Transverse colon (tissue), 4 donors: Measurements from ENCODE around the gene TDRD10. TPM values are rescaled to one million over a fixed set of nuclear protein-coding genes. Genes with fewer than 3 reads are reported as not detected.
A peak's percentile ranks its signal among the peaks of the same experiment; 100 is the strongest.

Experiments used
- DNase-seq: peaks from one replicate; pipeline ENCODE4 v3.0.0-alpha.2; 2019
- H3K27ac ChIP-seq, 4 donors: fragments of 200-600 bp; sonication (generic); 2 replicates each; pipeline ENCODE4 v1.5.1; 2016 to 2018; ENCODE audit warnings: inconsistent platforms in 4 of 4
- H3K27me3 ChIP-seq: fragments of 200-600 bp; sonication (generic); 2 replicates; pipeline ENCODE4 v1.5.1; 2017; ENCODE audit warnings: inconsistent platforms
- H3K36me3 ChIP-seq, 4 donors: fragments of 200-600 bp; sonication (generic); 2 replicates each; pipeline ENCODE4 v1.5.1; 2017 to 2019; ENCODE audit warnings: inconsistent platforms in 4 of 4
- H3K4me1 ChIP-seq, 4 donors: fragments of 200-600 bp; sonication (generic); 2 replicates each; pipeline ENCODE4 v1.5.1; 2017 to 2020; ENCODE audit warnings: inconsistent platforms in 4 of 4
- H3K4me3 ChIP-seq, 4 donors: fragments of 200-600 bp; sonication (generic); 1 replicate in 1 of 4; 2 replicates in 3 of 4; pipeline versions ENCODE4 v1.5.1 to v1.6.1; 2017 to 2019; ENCODE audit warnings: inconsistent platforms in 4 of 4
- H3K9me3 ChIP-seq, 2 donors: fragments of 200-600 bp; sonication (generic); 2 replicates each; pipeline ENCODE4 v1.5.1; 2017 to 2019; ENCODE audit warnings: inconsistent platforms in 2 of 2
- EP300 ChIP-seq: sonication (generic); formaldehyde crosslinking; IDR thresholded peaks from one replicate; pipeline ENCODE4 v1.6.1; 2017; ENCODE audit warnings: antibody characterized with exemption, low read depth
- POLR2A ChIP-seq: fragments of 450-650 bp; IDR thresholded peaks from one replicate; pipeline ENCODE4 v1.6.1; 2016; ENCODE audit warnings: antibody characterized with exemption, mild to moderate bottlenecking, moderate library complexity
- POLR2AphosphoS5 ChIP-seq, 3 donors: sonication (generic); formaldehyde crosslinking; IDR thresholded peaks; one replicate each; pipeline ENCODE4 v1.6.1; 2016; ENCODE audit warnings: antibody characterized with exemption in 3 of 3
- WGBS, 2 donors: methylation state at CpG; one replicate each; pipeline ENCODE4 v1.1.5; 2018; ENCODE audit warnings: low coverage in 1 of 2; 5-methylcytosine and 5-hydroxymethylcytosine counted together
- in situ Hi-C, 4 donors: fragments of 200-750 bp; cut with MboI; loops; one replicate each; pipeline versions ENCODE4 v1.15.0 to v1.15.1; 2017; ENCODE audit warnings: low sequenced_read_pairs in 3 of 4, low pct_ligation_motif_present in 1 of 4, low pct_unique_long_range_greater_than_20kb in 1 of 4
- intact Hi-C: fragments of 100-400 bp; cut with DNase I; formaldehyde crosslinking; loops from one replicate; pipeline ENCODE4 v1.15.1; 2023; ENCODE audit warnings: low total_unique reads
- total RNA-seq, 4 donors: library from RNA; depleted of rRNA; stranded (reverse); fragments of >200 nt; gene quantifications; one replicate each; pipeline ENCODE4 v1.1.0, GENCODE V29; 2016
- TF ChIP-seq, protein P1 (sequence below), 5 experiments: fragments of 200-600 bp in 3 of 5; fragments of 450-650 bp in 2 of 5; sonication (generic) in 3 of 5; IDR thresholded peaks; 1 replicate in 2 of 5; 2 replicates in 3 of 5; pipeline ENCODE4 v1.5.1; 2016 to 2017; ENCODE audit warnings: antibody characterized with exemption in 5 of 5, inconsistent platforms in 3 of 5, mild to moderate bottlenecking in 2 of 5, moderate library complexity in 1 of 5

The TDRD10 gene
- total RNA-seq, 4 donors from 2014 or later = 0.96 to 3.3 TPM; not detected in 2

DNA sequence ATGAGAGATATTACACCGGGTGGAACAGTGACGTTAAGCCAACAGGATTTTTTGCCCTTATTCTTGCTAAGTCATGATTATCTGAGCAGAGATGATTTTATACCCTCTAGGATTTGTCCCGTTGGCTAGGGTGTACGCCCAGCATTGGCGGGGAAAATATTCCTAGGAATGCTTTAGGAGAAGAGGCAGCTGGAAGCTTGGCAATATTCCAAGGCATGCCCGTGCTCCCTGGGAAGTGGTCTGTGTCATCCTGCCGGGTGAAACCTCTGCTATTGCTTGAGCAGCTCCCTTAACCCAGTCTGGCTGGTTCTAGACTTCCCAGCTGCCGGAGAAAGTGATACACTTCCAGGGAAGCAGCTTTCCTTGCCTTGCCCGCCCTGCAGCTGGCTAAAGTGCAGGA, 81.8 kb downstream of the TDRD10 start:
- in situ Hi-C loops (no loop called here), intact Hi-C loops (no loop called here)
- Histone ChIP-seq H3K36me3 (peaks cover 0 to 69% (median 27%) of the 10 kb centered on the region in 4 donors), H3K9me3 (no peaks in the 10 kb centered on the region), H3K4me3 (no peak overlapping the region), H3K27ac (peak overlapping the region in 1 of 4 donors; percentile 1), H3K27me3 (no peaks in the 10 kb centered on the region), H3K4me1 (peaks cover 0 to 6% (median 2%) of the 10 kb centered on the region in 4 donors)
- 50 to 66% methylated on average over 2 to 9 of the region's 9 CpGs for WGBS, 2 donors
- TF ChIP-seq EP300 (no peak), POLR2A (no peak), POLR2AphosphoS5 (IDR thresholded peaks at IDR 0.05) (no peak)
- TF ChIP-seq, protein P1, sequence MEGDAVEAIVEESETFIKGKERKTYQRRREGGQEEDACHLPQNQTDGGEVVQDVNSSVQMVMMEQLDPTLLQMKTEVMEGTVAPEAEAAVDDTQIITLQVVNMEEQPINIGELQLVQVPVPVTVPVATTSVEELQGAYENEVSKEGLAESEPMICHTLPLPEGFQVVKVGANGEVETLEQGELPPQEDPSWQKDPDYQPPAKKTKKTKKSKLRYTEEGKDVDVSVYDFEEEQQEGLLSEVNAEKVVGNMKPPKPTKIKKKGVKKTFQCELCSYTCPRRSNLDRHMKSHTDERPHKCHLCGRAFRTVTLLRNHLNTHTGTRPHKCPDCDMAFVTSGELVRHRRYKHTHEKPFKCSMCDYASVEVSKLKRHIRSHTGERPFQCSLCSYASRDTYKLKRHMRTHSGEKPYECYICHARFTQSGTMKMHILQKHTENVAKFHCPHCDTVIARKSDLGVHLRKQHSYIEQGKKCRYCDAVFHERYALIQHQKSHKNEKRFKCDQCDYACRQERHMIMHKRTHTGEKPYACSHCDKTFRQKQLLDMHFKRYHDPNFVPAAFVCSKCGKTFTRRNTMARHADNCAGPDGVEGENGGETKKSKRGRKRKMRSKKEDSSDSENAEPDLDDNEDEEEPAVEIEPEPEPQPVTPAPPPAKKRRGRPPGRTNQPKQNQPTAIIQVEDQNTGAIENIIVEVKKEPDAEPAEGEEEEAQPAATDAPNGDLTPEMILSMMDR (IDR thresholded peaks at IDR 0.05) = no peak
- no peak for DNase-seq

DNA sequence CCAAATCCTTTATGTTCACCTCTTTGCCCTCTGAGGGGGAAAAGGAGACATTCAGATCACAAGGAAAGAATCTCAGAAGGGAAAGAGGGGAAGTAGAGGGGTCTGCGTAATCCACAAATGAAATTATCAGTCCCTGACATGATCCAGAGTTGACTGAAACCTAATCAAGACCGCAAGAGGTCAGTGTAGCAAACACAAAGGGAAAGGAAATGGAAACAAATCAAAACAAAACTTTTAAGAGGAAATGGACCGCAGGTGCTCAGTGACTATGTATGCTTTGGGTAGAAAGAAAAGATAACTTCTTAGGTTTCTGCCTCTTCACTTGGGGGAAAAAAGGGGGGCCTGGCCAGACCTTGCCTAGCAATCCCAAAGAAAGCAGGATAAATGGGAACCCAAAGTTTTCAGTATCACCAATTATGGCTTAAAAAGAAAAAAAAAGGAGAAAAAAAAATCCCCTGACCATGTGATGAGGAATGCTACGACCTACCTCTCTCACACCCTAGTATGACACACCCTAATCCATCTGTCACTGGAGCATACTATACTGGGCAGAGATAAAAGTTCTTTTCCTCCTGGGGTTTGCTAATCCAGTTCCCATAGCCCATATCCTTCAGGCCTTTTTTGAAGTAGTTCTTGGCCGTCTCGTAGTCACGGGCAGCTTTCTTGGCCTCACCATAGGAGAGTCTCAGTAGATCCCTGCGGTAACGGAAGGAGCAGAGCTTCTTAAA, 82.4 kb downstream of the TDRD10 start:
- DNase-seq = no peak
- Histone ChIP-seq H3K9me3 (no peaks in the 10 kb centered on the region), H3K36me3 (peaks cover 0 to 75% (median 30%) of the 10 kb centered on the region in 4 donors), H3K4me1 (peaks cover 0 to 6% (median 2%) of the 10 kb centered on the region in 4 donors), H3K27me3 (no peaks in the 10 kb centered on the region), H3K27ac (peak overlapping the region in 1 of 4 donors; percentile 1), H3K4me3 (no peak overlapping the region)
- 77 to 78% methylated on average over 9 of the region's 9 CpGs for WGBS, 2 donors
- in situ Hi-C loops (no loop called here), intact Hi-C loops (no loop called here)
- TF ChIP-seq POLR2AphosphoS5 (IDR thresholded peaks at IDR 0.05) (no peak), EP300 (no peak), POLR2A (no peak)
- TF ChIP-seq, protein P1 (IDR thresholded peaks at IDR 0.05) = no peak

DNA sequence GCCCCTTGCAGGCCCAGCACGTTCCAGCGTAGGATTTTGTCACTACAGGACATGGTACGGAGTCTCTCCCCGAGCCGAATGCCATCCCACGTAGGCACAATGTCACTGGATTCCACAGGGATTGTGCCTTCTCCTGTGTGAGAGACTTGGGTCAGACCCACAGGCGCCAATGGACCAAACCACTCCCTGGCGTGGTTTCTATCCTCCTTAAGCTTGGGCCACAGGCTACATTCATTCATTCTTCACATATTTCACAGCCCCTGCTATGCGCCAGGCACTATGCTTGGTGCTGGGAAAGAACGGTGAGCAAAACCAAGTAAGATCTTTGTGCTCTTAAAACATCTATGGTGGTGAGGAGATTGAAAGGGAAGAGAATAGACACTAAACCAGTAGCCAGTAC, 84.2 kb downstream of the TDRD10 start:
- DNase-seq = no peak
- Histone ChIP-seq H3K4me3 (no peak overlapping the region), H3K4me1 (peaks cover 0 to 6% (median 2%) of the 10 kb centered on the region in 4 donors), H3K27me3 (no peaks in the 10 kb centered on the region), H3K36me3 (peaks cover 0 to 86% (median 38%) of the 10 kb centered on the region in 4 donors), H3K27ac (no peak overlapping the region), H3K9me3 (no peaks in the 10 kb centered on the region)
- TF ChIP-seq EP300 = no peak
- TF ChIP-seq POLR2AphosphoS5 (IDR thresholded peaks at IDR 0.05) = no peak
- TF ChIP-seq POLR2A = no peak
- TF ChIP-seq, protein P1 (IDR thresholded peaks at IDR 0.05) = no peak
- WGBS, 2 donors = 90 to 100% methylated on average over 3 to 10 of the region's 10 CpGs
- in situ Hi-C loops (no loop called here), intact Hi-C loops (no loop called here)

DNA sequence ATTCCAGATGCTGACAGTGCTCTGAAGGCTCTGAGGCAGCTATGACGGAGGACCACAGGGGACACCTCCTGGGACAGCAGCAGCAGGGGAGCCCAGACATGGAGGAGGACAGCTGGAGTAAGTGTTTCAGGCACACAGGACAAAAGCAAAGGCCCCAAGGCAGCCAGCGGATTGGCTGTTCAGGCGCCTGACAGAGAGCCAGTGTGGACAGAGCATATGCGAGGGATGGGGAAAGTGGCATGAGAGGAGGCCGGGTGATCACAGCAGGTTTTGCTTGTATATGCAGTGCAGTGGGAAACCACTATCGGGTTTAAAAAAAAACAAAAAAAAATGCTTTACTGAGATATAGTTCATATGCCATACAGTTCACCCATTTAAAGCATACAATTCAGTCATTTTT, 84.6 kb downstream of the TDRD10 start:
- WGBS, 2 donors = 92 to 95% methylated on average over 4 to 6 of the region's 6 CpGs
- in situ Hi-C loops = no loop called here
- no peak for TF ChIP-seq POLR2A
- TF ChIP-seq POLR2AphosphoS5 (IDR thresholded peaks at IDR 0.05) = no peak
- no peak for TF ChIP-seq EP300
- TF ChIP-seq, protein P1 (IDR thresholded peaks at IDR 0.05) = no peak
- Histone ChIP-seq H3K9me3 (no peaks in the 10 kb centered on the region), H3K27me3 (no peaks in the 10 kb centered on the region), H3K36me3 (peaks cover 0 to 88% (median 40%) of the 10 kb centered on the region in 4 donors), H3K4me3 (no peak overlapping the region), H3K27ac (no peak overlapping the region), H3K4me1 (peaks cover 0 to 6% (median 2%) of the 10 kb centered on the region in 4 donors)
- DNase-seq = no peak
- intact Hi-C loops = no loop called here
